GM06990 (cell line): Measurements from ENCODE around the gene NLRX1.

Source experiments
- DNase-seq: peaks from one replicate; pipeline ENCODE4 v3.0.0-alpha.2; 2011; ENCODE audit not compliant: insufficient read length; ENCODE audit errors: extremely low read depth
- H3K27me3 ChIP-seq: replicated peaks from 2 replicates; pipeline ENCODE4 v1.6.0; 2011; ENCODE audit warnings: low read length; ENCODE audit not compliant: control insufficient read depth, insufficient read depth
- H3K36me3 ChIP-seq: 2 replicates; pipeline ENCODE4 v1.5.1; 2011; ENCODE audit warnings: low read length; ENCODE audit not compliant: control insufficient read depth, insufficient read depth
- H3K4me3 ChIP-seq: replicated peaks from 2 replicates; pipeline ENCODE4 v1.5.1; 2011; ENCODE audit warnings: low read depth, mild to moderate bottlenecking, control low read depth, low read length
- TF ChIP-seq, protein P1 (sequence below): IDR thresholded peaks from 2 replicates; pipeline ENCODE4 v1.5.1; 2011; ENCODE audit warnings: low read length, control low read depth, mild to moderate bottlenecking, inconsistent platforms; ENCODE audit not compliant: insufficient read depth, poor library complexity, severe bottlenecking

Gene NLRX1

GRCh38 chr11:119185981-119186634, 17.6 kb downstream of the NLRX1 start:
- H3K36me3 ChIP-seq, result peaks cover 3% of the 10 kb centered on the region
- TF ChIP-seq, protein P1, sequence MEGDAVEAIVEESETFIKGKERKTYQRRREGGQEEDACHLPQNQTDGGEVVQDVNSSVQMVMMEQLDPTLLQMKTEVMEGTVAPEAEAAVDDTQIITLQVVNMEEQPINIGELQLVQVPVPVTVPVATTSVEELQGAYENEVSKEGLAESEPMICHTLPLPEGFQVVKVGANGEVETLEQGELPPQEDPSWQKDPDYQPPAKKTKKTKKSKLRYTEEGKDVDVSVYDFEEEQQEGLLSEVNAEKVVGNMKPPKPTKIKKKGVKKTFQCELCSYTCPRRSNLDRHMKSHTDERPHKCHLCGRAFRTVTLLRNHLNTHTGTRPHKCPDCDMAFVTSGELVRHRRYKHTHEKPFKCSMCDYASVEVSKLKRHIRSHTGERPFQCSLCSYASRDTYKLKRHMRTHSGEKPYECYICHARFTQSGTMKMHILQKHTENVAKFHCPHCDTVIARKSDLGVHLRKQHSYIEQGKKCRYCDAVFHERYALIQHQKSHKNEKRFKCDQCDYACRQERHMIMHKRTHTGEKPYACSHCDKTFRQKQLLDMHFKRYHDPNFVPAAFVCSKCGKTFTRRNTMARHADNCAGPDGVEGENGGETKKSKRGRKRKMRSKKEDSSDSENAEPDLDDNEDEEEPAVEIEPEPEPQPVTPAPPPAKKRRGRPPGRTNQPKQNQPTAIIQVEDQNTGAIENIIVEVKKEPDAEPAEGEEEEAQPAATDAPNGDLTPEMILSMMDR, result no peak
- no peak overlapping the region for H3K4me3 ChIP-seq

DNA sequence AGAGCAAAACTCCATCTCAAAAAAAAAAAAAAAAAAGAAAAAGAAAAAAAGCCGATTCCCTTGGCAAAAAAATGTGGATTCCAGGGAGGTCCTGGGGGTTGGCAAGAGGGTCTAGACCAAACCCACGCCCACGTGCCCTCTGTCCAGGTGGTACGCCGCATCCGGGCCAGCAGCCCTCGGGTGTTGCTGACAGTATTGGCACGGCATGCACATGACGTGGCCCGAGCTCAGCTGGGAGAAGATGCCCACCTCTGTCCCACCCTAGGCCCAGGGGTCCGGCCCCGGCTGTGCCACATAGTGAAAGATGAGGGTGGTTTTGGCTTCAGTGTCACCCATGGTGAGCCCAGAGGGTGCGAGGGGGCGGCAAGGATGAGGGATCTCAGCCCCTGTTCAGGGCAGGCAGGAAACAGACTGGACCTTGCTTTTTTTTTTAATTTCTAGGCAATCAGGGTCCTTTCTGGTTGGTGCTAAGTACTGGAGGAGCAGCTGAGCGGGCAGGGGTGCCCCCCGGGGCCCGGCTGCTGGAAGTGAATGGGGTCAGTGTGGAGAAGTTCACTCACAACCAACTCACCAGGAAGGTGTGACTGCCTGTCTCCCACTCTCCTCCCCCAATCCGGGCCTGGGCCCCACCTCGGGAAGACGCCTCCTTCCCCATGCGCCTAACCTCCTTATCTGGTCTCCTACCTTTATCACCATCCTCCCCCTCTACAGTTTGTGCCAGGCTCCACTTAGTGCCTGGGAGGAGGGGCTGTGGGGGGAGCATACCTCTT, 18.8 kb downstream of the NLRX1 start:
- TF ChIP-seq, protein P1, result no peak
- Histone ChIP-seq H3K4me3 (no peak overlapping the region), H3K36me3 (peaks cover 3% of the 10 kb centered on the region; the same call in 1 of the 2 replicates), H3K27me3 (no peaks in the 10 kb centered on the region)
- no peak for DNase-seq

More at GRCh38 chr11:119185981-119186634, 17.6 kb downstream of the NLRX1 start:
- H3K27me3 ChIP-seq, result no peaks in the 10 kb centered on the region
- no peak for DNase-seq

GRCh38 chr11:119188067-119188466, 19.5 kb downstream of the NLRX1 start:
- DNase-seq, result no peak
- Histone ChIP-seq H3K4me3 (no peak overlapping the region), H3K27me3 (no peaks in the 10 kb centered on the region), H3K36me3 (peaks cover 3% of the 10 kb centered on the region; the same call in 1 of the 2 replicates)
- TF ChIP-seq, protein P1, result no peak

- Histone ChIP-seq H3K36me3 (no peaks in the 10 kb centered on the region), H3K4me3 (no peak overlapping the region), H3K27me3 (no peaks in the 10 kb centered on the region)
- DNase-seq, result no peak
- TF ChIP-seq, protein P1, result no peak
These were observed 20.4 kb downstream of the NLRX1 start for GRCh38 chr11:119188887-119189286.

- no peak for DNase-seq
- Histone ChIP-seq H3K36me3 (no peaks in the 10 kb centered on the region), H3K4me3 (no peak overlapping the region), H3K27me3 (no peaks in the 10 kb centered on the region)
- TF ChIP-seq, protein P1, result no peak
These were observed 20.9 kb downstream of the NLRX1 start for GRCh38 chr11:119189393-119189792.
